Neural cell (in vitro differentiated cells): ENCODE measurements around the gene LRRC27.

ENCODE experiments used
- EP300 ChIP-seq: fragments of 450-650 bp; conservative IDR thresholded peaks from 2 replicates; pipeline ENCODE4 v1.6.1; 2014; ENCODE audit warnings: antibody characterized with exemption, mild to moderate bottlenecking, moderate library complexity; ENCODE audit not compliant: poor library complexity, severe bottlenecking
- EZH2 ChIP-seq: fragments of 200-600, 300-800 bp; shearing (Covaris generic), sonication (generic); IDR thresholded peaks from 2 replicates; pipeline ENCODE4 v1.6.1; 2014; ENCODE audit warnings: antibody characterized with exemption, low read length, borderline replicate concordance, mild to moderate bottlenecking; ENCODE audit not compliant: insufficient read depth, poor library complexity, severe bottlenecking
- MXI1 ChIP-seq: fragments of 450-650 bp; conservative IDR thresholded peaks from 2 replicates; pipeline ENCODE4 v1.6.1; 2014; ENCODE audit warnings: antibody characterized with exemption, mild to moderate bottlenecking; ENCODE audit not compliant: poor library complexity, severe bottlenecking
- RAD21 ChIP-seq: fragments of 450-650 bp; conservative IDR thresholded peaks from 2 replicates; pipeline ENCODE4 v1.6.1; 2014; ENCODE audit warnings: antibody characterized with exemption, mild to moderate bottlenecking, moderate library complexity
- SMC3 ChIP-seq: fragments of 450-650 bp; conservative IDR thresholded peaks from 2 replicates; pipeline ENCODE4 v1.6.1; 2014; ENCODE audit warnings: antibody characterized with exemption, mild to moderate bottlenecking, moderate library complexity; ENCODE audit not compliant: poor library complexity
- TAF1 ChIP-seq: IDR thresholded peaks from 2 replicates; pipeline ENCODE4 v1.6.1; 2012; ENCODE audit warnings: low read depth
- TF ChIP-seq, protein P1 (sequence below): fragments of 450-650 bp; IDR thresholded peaks from 2 replicates; pipeline ENCODE4 v1.5.1; 2014; ENCODE audit warnings: antibody characterized with exemption, mild to moderate bottlenecking, moderate library complexity; ENCODE audit not compliant: poor library complexity, severe bottlenecking
- TF ChIP-seq, protein P2 (sequence below): IDR thresholded peaks from 2 replicates; pipeline ENCODE4 v1.6.1; 2012; ENCODE audit warnings: borderline replicate concordance

DNA sequence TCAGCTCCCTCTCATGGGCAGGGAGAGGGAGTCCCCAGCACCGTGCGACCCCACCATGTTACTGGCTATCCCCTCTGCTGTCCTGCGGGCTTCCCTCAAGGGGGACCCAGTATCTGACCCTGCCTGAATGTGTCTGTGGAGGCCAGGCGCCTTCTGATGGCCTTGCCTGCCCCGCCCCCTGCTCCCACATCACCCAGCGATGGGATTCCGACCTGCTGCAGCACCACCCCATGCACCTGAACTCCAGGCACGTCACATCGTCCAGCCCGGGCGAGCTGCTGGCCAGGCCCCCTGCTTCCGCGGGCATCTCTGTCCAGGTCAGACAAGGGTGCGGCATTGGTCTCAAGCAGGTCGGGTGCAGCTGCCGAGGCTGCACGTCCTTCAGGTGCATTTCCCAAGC is 19.0 kb downstream of the LRRC27 start:
- TF ChIP-seq SMC3 (no peak), EZH2 (no peak), MXI1 (no peak), TAF1 (no peak), RAD21 (no peak), EP300 (no peak)
- TF ChIP-seq, protein P1, sequence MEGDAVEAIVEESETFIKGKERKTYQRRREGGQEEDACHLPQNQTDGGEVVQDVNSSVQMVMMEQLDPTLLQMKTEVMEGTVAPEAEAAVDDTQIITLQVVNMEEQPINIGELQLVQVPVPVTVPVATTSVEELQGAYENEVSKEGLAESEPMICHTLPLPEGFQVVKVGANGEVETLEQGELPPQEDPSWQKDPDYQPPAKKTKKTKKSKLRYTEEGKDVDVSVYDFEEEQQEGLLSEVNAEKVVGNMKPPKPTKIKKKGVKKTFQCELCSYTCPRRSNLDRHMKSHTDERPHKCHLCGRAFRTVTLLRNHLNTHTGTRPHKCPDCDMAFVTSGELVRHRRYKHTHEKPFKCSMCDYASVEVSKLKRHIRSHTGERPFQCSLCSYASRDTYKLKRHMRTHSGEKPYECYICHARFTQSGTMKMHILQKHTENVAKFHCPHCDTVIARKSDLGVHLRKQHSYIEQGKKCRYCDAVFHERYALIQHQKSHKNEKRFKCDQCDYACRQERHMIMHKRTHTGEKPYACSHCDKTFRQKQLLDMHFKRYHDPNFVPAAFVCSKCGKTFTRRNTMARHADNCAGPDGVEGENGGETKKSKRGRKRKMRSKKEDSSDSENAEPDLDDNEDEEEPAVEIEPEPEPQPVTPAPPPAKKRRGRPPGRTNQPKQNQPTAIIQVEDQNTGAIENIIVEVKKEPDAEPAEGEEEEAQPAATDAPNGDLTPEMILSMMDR = no peak
- TF ChIP-seq, protein P2, sequence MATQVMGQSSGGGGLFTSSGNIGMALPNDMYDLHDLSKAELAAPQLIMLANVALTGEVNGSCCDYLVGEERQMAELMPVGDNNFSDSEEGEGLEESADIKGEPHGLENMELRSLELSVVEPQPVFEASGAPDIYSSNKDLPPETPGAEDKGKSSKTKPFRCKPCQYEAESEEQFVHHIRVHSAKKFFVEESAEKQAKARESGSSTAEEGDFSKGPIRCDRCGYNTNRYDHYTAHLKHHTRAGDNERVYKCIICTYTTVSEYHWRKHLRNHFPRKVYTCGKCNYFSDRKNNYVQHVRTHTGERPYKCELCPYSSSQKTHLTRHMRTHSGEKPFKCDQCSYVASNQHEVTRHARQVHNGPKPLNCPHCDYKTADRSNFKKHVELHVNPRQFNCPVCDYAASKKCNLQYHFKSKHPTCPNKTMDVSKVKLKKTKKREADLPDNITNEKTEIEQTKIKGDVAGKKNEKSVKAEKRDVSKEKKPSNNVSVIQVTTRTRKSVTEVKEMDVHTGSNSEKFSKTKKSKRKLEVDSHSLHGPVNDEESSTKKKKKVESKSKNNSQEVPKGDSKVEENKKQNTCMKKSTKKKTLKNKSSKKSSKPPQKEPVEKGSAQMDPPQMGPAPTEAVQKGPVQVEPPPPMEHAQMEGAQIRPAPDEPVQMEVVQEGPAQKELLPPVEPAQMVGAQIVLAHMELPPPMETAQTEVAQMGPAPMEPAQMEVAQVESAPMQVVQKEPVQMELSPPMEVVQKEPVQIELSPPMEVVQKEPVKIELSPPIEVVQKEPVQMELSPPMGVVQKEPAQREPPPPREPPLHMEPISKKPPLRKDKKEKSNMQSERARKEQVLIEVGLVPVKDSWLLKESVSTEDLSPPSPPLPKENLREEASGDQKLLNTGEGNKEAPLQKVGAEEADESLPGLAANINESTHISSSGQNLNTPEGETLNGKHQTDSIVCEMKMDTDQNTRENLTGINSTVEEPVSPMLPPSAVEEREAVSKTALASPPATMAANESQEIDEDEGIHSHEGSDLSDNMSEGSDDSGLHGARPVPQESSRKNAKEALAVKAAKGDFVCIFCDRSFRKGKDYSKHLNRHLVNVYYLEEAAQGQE = no peak
